MG63 (cell line): ENCODE measurements around the gene AIMP1. TPM values are rescaled to one million over a fixed set of nuclear protein-coding genes. Genes with fewer than 3 reads are reported as not detected.
"Not testable (repeated sequence)": the region's sequence is repeated elsewhere in the genome, so short reads cannot be mapped to it uniquely, and the experiment has no call there.

Source experiments
- DNase-seq: peaks from one replicate; pipeline ENCODE4 v3.0.0-alpha.2; 2020
- H3K27me3 ChIP-seq: fragments of 250-450 bp; sonication (Bioruptor Pico); 2 replicates; pipeline ENCODE4 v1.5.1; 2020; ENCODE audit warnings: mild to moderate bottlenecking, moderate library complexity
- H3K36me3 ChIP-seq: fragments of 250-450 bp; sonication (Bioruptor Pico); 2 replicates; pipeline ENCODE4 v1.5.1; 2020; ENCODE audit warnings: mild to moderate bottlenecking, moderate library complexity
- H3K4me3 ChIP-seq: fragments of 250-450 bp; sonication (Bioruptor Pico); 2 replicates; pipeline ENCODE4 v1.5.1; 2020; ENCODE audit warnings: mild to moderate bottlenecking, moderate library complexity
- H3K9me3 ChIP-seq: fragments of 250-450 bp; sonication (Bioruptor Pico); 2 replicates; pipeline ENCODE4 v1.5.1; 2020; ENCODE audit warnings: mild to moderate bottlenecking, moderate library complexity
- total RNA-seq: library from RNA; depleted of rRNA; stranded (reverse); fragments of >200 nt; shearing (Covaris generic); gene quantifications from 2 replicates; pipeline ENCODE4 v1.2.3, GENCODE V29; 2014; ENCODE audit warnings: low replicate concordance; rRNA removed

The AIMP1 gene
- total RNA-seq, 1 experiment from 2014 or later = 31.8 TPM

DNA sequence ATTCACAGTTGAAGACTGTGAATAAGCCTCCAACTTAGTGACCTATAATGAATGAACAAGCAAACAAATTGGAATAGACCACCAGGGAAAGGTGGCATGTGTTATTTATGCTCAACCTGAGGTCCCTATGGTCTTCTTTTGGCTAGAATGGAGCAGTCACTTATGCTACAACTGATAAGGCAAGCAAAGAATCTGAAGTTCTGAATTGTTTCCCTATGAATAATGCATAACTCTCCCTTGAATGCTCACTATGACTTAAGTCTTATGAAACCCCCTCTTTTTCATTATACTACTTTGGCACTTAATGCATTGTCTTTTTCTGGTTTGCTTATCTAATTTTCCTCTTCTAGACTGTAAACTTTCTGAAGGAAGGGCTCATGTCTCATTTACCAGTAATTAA lies 49.7 kb downstream of the AIMP1 start:
- no peak overlapping the region for H3K4me3 ChIP-seq
- no peak for DNase-seq
- no peaks in the 10 kb centered on the region for H3K36me3 ChIP-seq
- H3K9me3 ChIP-seq = no peaks in the 10 kb centered on the region
- no peaks in the 10 kb centered on the region for H3K27me3 ChIP-seq

DNA sequence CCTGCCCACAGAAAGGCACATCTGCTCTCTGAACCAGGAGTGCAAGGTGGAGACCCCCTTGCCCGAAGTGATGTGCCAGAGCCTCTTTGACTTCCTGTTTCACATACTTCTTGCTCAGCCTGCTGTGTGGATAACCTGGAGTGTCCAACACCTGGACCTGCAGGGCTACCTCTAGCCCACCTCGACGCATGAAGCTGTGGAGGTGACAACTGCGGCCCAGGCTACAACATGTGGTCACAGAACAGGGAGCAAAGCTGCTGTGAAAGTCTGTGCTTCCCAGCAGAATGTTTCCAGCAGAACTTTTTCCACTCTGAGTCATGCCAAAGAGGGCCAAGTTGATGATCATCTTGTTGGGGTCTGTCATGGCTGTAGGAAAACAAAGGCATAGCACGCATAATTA lies 50.7 kb downstream of the AIMP1 start:
- H3K9me3 ChIP-seq = no peaks in the 10 kb centered on the region
- no peaks in the 10 kb centered on the region for H3K27me3 ChIP-seq
- H3K4me3 ChIP-seq = no peak overlapping the region
- no peak for DNase-seq
- no peaks in the 10 kb centered on the region for H3K36me3 ChIP-seq

DNA sequence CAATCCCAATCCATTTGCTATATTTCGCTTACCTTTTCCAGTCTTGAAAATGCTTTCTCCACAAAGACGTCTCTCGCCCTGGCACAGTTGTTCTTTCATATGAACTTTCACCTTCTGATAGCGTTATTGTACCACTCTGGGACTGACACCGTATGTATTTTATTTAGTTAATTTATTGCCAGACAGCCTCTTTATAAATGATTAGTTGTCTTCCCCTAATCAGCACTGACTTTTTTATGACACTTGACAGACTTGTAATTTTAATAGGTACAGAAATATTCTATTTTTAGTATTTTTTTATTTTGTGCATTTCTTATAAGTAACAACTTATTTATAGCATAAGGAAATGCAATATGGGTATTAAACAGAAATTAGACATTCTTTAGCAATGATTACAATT lies 52.3 kb downstream of the AIMP1 start, which contains the start of gene GIMD1:
TSS of gene GIMD1 (minus strand) at position 101 of the 400 bp plus-strand sequence. CDS start 1,343 bp downstream, outside the sequence.
- Histone ChIP-seq H3K9me3 (no peaks in the 10 kb centered on the region), H3K27me3 (no peaks in the 10 kb centered on the region), H3K4me3 (no peak within 1 kb of the TSS), H3K36me3 (no peaks in the 10 kb centered on the region)
- no peak for DNase-seq

DNA sequence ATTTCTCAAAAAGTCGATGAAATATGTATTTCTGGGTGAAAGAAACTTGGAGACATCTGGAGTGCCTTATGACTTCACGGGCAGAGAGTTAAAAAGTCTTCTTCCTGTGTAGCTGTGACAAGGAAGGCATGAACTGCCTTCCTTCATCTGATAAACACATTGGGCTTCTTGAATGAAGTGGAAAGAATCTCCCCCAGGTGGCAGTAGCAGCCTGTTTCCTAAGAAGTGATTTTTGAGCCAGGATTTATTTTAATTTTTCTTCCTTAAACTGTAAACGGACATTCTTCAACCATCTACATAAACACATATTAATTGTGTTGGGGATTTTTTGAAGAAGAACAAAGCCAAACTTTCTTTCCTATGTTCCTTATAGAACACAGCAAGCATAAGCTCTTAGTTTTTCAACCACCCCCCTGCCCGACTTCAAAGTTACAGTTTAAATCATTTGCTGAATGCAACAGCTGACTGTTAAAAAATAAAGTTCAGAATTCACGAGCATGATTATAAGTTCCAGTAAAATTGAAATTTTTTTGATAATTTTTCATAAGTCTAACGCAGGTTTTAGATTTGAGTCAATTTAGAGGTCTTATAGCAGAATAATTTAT lies 53.2 kb downstream of the AIMP1 start:
- Histone ChIP-seq H3K27me3 (no peaks in the 10 kb centered on the region), H3K36me3 (no peaks in the 10 kb centered on the region), H3K4me3 (no peak overlapping the region), H3K9me3 (no peaks in the 10 kb centered on the region)
- DNase-seq = peak; percentile 9

DNA sequence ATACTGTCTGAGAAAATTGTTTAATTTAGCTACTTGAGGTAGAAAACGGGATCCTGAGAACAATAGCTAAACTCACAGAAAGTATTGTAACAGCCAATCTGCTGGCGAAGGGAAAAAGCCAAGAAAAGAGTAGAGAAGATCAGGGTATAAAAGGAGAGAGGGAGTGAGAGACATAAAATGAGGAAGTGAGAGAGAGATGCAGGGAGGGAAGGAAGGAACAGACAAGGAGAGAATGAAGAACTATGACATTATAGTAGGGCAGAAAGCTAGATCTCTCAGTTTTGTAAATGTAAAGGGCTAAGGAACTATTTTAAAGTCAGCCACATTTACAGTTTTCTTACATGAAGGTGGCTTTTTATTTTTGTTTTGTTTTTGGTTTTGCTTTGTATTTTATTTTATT lies 53.9 kb downstream of the AIMP1 start:
- Histone ChIP-seq H3K36me3 (no peaks in the 10 kb centered on the region), H3K27me3 (no peaks in the 10 kb centered on the region), H3K4me3 (no peak overlapping the region), H3K9me3 (no peaks in the 10 kb centered on the region)
- no peak for DNase-seq

DNA sequence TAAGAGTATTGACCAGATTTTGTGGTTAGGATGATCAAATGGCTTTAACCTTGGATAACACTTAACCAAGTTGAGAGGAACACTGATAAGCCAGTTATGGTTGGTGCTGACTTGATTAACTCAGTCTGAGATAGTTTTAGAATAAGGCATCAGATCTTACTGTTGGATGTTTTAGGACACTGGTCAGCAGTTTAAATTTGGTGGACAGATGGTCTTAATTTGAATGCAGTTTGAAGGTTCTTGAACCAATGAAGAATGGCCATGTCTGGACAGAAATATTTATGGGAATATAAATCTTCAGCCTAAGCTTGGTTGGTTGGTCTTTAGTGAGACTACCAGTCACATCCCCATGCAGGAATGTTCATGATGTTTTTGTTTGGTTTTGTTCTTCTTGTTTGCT lies 54.8 kb downstream of the AIMP1 start:
- no peaks in the 10 kb centered on the region for H3K36me3 ChIP-seq
- H3K27me3 ChIP-seq = no peaks in the 10 kb centered on the region
- DNase-seq = no peak
- no peaks in the 10 kb centered on the region for H3K9me3 ChIP-seq
- no peak overlapping the region for H3K4me3 ChIP-seq

DNA sequence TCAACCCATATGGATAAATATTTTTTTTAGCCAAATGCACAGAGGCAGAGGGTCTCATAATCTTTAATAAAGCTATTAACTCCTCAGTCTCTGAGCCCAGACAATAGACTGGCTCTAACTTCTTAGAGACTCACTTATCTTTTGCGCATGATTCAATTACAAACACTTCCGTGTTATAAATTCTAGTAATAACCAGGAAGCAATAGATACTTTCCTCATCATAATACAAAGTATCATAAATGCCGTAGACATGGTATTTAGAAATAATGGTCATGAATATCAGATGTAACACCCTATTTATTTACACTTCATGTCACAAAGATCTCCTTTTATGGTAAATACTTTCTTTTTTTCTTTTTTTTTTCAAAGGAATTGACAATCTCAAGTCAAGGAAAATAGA lies 56.7 kb downstream of the AIMP1 start:
- no peaks in the 10 kb centered on the region for H3K9me3 ChIP-seq
- H3K27me3 ChIP-seq = no peaks in the 10 kb centered on the region
- H3K36me3 ChIP-seq = no peaks in the 10 kb centered on the region
- no peak overlapping the region for H3K4me3 ChIP-seq
- DNase-seq = no peak

DNA sequence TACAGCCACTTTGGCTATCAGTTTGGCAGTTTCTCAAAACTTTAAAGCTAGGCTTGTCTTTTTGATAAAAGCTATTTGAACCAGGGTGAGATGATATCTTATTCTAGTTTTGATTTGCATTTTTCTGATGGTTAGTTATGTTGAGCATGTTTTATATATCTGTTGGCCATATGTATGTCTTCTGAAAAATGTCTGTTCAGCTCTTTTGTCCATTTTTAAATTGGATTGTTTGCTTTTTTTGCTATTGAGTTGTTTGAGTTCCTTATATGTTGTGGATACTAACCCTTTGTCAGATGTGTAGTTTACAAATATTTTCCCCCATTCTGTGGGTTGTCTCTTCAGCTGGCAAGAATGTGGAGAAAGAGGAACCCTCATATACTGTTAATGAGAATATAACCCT lies 63.8 kb downstream of the AIMP1 start:
- Histone ChIP-seq H3K27me3 (no peaks in the 10 kb centered on the region), H3K4me3 (no peak overlapping the region), H3K36me3 (no peaks in the 10 kb centered on the region), H3K9me3 (no peaks in the 10 kb centered on the region)
- no peak for DNase-seq

DNA sequence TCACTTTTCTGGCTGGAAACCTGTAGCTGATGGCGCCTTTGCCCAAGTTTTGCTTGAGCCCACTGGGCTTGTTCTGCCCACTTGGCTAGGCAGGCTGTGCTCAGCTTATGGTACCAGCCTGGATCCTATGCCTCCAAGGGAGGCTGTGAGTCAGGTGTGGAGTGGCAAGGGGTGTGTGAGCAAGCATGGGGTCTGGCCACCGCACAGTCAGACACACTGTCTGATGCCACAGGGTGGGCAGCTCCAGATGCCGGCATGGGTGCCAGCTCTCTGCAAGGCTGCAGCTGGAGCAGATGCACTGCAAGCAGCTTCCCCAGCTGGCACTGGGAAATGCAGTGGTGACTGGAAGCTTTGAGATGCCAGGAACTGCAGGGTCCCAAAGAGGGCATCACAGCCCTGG lies 68.5 kb downstream of the AIMP1 start:
- Histone ChIP-seq H3K36me3 (no peaks in the 10 kb centered on the region), H3K4me3 (no peak overlapping the region), H3K27me3 (no peaks in the 10 kb centered on the region), H3K9me3 (no peaks in the 10 kb centered on the region)
- DNase-seq = no peak

DNA sequence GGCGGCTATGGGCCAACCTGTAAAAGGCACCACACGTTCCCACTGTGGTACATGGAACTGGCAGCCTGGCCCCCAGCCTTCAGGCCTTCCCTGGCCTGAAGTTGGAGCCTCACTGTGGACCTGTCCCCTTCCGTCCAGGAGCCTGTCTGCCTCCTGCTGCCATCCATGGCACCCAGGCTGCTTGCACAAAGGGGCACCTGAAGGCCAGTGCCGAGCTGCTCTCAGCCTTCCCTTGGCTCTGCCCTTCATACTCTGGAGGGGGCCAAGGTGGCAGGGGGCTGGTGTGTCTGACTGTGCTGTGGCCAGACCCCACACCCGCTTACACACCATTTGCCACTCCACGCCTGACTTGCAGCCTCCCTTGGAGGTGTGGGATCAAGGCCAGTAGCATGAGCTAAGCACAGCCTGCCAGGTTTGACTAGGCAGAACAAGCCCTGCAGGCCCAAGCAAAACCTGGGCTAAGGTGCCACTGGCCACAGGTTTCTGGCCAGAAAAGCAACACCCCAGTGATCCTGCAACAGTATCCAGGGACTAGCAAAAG lies 69.6 kb downstream of the AIMP1 start:
- DNase-seq = no peak
- Histone ChIP-seq H3K27me3 (no peaks in the 10 kb centered on the region), H3K36me3 (no peaks in the 10 kb centered on the region), H3K9me3 (no peaks in the 10 kb centered on the region; the same call in 1 of the 2 replicates), H3K4me3 (no peak overlapping the region)

DNA sequence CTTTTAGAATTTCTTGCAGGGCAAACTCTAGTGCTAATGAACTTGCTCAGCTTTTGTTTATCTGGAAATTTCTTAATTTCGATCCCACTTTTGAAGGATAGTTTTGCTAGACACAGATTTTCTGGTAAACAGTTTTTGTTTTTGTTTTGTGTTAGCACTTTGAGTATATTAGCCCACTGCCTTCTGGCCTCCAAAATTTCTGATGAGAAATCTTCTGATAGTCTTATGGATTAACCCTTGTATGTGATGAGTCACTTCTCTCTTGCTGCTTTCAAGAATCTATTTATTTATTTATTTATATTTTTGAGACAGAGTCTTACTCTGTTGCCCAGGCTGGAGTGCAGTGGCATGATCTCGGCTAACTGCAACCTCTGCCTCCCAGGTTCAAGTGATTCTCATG lies 79.2 kb downstream of the AIMP1 start:
- H3K36me3 ChIP-seq = no peaks in the 10 kb centered on the region
- no peak for DNase-seq
- no peak overlapping the region for H3K4me3 ChIP-seq
- no peaks in the 10 kb centered on the region for H3K27me3 ChIP-seq
- H3K9me3 ChIP-seq = peaks cover 11% of the 10 kb centered on the region

DNA sequence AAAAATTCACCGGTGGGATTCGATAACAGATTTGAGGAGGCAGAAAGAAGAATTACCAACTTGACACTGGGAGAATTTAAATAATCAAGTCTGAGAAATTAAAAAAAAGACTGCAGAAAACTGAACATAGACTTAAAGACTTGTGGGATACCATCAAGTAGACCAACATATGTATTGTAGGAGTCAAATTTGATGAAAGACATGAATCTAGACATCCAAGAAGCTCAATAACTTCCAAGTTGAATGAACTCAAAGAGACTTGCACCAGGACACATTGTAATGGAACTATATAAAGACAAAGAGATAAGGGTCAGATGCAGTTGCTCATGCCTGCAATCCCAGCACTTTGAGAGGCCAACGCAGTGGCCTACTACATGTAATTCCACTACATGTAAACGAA lies 82.5 kb downstream of the AIMP1 start:
- peaks cover 11% of the 10 kb centered on the region for H3K9me3 ChIP-seq
- not testable (repeated sequence) for DNase-seq, H3K4me3 ChIP-seq, H3K27me3 ChIP-seq, H3K36me3 ChIP-seq

Other genes with a start within 250 kb of the AIMP1 start
- gene TBCK, start 341 bp upstream of the AIMP1 start, total RNA-seq = 9.2 and 12.1 TPM in 2 replicates
- gene GIMD1, start 52.2 kb downstream of the AIMP1 start, total RNA-seq = not detected in 2 replicates